ENCODE measurements around the gene MSGN1.
A peak's percentile ranks its signal among the peaks of the same experiment; 100 is the strongest.

Gene MSGN1

DNA sequence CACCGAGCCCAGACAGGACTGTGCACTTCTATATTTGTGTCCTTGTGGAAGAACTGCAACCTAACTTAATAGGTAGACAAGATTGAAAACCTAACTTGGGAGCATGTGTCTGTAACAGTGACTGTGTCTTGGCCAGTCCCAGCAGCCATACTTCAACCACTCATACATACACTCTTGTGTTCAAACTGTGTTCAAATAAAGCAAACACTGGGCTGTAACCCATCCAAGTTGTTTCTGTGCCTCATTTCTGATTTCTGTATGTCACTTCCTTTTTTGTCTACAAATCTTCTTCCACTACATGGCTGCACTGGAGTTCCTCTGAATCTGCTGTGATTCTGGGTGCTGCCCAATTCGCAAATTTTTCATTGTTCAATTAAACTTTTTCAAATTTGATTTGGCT lies 31.0 kb downstream of the MSGN1 start:
- no peak for DNase-seq (ENCODE audit: low read depth in 3 of 3)

DNA sequence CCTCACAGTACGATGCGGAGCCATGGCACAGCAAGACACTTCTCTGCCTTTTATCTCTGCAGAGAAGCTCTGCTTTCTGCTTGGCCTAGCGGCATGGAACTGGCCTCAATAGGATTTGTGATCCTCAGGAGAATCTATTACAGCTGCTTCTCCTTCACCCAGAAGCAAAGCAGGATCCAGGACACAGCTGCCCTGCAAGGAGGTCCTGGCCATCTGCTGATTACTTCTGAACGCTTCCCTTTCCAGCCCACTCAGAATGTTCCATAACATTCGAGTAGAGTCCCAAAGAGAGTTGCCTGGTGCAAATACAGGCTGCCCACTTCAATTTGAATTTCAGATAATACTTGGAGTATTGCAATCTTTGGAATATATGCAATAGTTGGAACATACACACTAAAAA lies 33.0 kb downstream of the MSGN1 start:
- no peak for DNase-seq (ENCODE audit: low read depth in 3 of 3)

DNA sequence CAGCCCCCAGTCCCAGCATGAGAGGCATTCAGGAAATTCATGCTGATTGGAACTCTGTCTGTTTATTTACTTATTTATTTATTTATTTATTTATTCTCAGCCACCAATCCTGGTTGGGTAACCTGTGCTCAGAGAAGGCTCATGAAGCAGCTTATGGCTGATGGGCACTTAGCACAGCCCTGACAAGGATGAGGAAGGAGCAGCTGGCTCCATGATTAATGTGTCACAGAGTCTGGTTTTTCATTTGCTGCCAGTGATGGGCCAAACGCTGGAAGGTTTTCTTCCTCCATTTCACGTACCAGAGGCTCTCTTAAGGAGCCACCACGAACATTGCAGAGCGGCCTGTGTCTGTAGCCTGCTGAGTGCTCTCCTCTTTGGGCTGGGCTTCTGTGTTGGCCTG lies 33.9 kb downstream of the MSGN1 start:
- DNase-seq (ENCODE audit: low read depth in 3 of 3), result no peak

DNA sequence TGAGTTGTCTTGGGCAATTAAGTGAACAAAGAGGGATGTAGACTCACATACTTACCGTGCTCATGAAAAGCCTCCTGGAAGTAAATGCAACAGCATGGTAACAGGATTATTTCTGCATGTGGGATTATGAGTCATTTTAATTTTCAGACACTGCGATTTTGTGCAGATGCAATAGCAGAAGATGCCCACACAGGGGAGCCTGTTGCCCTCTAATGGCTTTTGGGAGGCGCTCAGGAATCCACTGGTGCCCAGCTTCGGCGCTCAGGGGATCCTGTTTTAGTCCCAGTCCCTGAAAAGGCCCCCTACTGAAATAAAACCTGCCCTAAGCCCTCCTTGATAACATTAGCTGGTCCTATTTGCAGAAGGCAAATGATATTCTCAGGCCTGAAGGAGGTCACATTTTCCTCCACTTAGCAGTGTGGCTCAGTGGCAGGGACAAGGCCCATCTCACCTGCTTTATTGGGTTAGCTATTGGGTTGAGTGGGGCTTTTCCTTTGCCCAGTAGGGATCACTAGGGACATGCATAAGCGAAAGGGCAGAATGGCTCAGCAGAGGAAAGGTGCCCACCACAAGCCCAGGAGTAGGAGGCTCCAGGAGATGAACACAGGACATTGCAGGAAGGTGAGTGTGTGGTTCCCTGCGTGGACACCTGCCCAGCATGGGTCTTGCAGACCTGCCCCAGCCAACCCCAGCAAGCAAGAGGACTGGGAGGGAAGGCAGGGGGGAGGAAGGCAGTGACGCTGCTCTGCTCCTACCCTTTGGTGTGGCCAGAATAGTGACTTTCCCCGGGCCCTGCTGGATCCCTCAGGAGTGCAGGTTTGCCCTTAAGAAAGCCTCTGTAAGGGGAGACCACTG lies 35.7 kb downstream of the MSGN1 start:
- peak in 2 of 3 donors; percentile 9 to 12 for DNase-seq (ENCODE audit: low read depth in 3 of 3)

DNA sequence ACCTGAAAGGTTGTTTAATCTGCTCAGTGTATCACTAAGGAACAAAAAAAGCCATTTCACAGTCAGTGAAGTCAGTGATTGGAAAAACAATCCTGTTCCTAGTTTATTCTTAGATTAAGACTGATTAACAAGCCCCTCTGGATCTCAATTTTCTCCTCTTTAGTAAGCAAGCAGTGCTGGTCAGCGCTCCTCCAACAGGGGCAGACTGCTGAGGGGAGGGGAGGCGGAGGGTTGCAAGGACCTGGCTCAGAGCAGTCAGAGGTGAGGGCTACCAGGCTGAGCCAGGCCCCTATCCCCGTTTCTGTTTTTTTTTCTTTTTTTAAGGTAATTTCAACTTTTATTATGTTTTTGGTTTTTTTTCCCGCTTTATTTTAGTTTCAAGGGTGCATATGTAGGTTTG lies 37.5 kb downstream of the MSGN1 start:
- DNase-seq (ENCODE audit: low read depth in 3 of 3), result no peak

DNA sequence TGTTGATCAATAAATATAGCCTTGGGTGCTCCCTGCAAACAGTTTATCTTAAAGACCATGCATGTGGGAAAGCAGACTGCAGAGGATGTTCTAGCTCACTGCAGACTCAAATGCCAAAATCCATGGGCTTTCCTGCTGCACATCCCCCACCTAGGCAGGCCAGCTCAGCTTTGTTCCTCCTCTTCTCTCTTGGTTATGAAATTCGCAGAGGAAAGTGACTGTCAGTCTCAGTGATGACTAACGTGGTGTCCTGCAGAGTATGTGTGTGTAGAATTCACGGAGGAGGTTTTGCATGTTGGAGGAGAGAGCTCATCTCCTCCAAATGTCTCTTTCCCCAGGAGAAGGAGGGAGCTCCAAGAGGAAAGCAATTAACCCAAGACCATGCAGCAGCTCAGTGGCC lies 40.8 kb downstream of the MSGN1 start:
- no peak for DNase-seq (ENCODE audit: low read depth in 3 of 3)

DNA sequence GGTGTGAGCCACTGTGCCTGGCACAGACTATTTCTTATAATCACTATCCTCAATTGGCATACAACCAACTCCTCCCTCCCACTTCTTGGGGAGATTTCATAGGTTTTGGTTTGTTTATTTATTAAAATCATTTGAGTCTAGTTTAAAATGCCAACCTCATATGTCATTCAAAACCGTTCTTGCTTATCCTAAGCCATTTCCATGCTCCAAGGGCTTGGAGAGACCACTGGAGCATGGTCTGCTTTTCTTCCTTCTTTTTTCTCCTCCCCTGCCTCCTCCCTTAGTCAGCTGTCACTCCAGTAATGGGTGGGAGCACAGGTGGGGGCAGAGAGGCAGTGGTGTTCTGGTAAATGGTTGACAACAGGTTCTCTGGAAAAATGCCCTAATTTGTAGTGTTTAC lies 41.8 kb downstream of the MSGN1 start:
- no peak for DNase-seq (ENCODE audit: low read depth in 3 of 3)

DNA sequence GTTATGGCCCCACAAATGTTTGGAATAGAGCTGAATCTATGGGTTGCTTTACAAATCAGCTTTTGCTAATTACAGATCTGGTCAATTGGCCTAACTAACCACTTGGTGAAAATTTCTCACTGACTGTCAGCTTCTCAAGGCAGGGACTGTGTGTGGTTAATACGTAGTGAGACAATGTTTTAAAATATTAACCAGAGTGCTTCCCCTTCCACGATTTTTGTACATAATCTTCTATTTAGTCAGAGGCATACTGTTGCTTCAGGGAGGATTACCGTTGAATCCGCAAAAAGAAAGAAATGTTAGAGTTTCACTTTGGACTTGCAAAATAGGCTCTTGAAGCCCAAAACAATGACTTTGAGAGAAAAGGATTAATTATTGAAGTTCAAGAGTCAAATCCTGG lies 47.3 kb downstream of the MSGN1 start:
- DNase-seq (ENCODE audit: low read depth in 3 of 3), result no peak

DNA sequence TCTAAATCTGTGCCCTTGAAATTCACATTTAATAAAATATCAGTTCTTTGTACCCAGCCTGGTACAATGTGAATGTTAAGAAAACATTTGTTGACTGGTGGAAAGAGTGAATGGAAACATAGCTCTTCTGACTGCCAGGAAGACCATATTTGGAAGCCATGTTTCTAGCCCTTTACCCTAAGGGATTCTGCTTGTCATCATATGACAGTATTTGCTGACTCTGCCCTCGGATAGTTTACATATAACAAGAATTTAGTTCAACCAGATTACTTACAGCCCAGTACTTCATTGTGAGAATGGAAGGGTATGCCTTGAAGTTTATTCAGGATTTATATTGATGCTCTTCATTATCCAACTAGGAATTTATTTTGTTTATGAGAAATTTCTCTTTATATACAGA lies 48.4 kb downstream of the MSGN1 start:
- DNase-seq (ENCODE audit: low read depth in 3 of 3), result no peak

DNA sequence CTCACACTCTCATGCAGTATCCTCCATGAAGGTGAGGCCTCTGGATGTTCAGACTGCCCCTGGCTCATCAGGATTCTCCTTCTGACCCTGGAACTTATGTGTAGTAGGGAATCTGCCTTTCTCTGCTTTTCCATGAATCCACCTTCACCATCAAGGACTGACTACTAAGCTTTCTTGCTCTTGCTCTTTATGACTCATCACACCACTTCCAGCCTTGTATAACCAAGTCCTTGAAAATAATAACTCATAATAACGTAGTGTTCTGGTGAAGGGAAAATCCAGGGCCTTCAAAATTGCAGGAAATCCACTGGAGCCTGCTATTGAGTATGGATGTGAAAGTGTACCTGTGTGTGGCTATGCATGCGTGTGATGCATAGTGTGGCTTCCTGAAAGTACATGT lies 50.9 kb downstream of the MSGN1 start:
- DNase-seq (ENCODE audit: low read depth in 3 of 3), result no peak

All from stimulated activated CD4-positive, alpha-beta T cell treated with anti-CD3 and anti-CD28 coated beads, TNF-alpha, amount 100 ng/mL, for 48 hours (primary cell).